Gastroesophageal sphincter (tissue), 3 donors: ENCODE measurements around the gene ENPP3.

Source experiments
- EP300 ChIP-seq: sonication (generic); formaldehyde crosslinking; IDR thresholded peaks from one replicate; pipeline ENCODE4 v1.6.1; 2017; ENCODE audit warnings: antibody characterized with exemption, mild to moderate bottlenecking
- POLR2A ChIP-seq, 2 donors: fragments of 450-650 bp; IDR thresholded peaks; one replicate each; pipeline ENCODE4 v1.6.1; 2017; ENCODE audit warnings: antibody characterized with exemption in 2 of 2, mild to moderate bottlenecking in 2 of 2, moderate library complexity in 1 of 2
- POLR2AphosphoS5 ChIP-seq: sonication (generic); formaldehyde crosslinking; IDR thresholded peaks from one replicate; pipeline ENCODE4 v1.6.1; 2017; ENCODE audit warnings: antibody characterized with exemption
- TF ChIP-seq, protein P1 (sequence below), 4 experiments: fragments of 200-600 bp in 2 of 4; fragments of 450-650 bp in 2 of 4; sonication (generic) in 1 of 4; IDR thresholded peaks; one replicate each; pipeline ENCODE4 v1.5.1; 2017 to 2019; ENCODE audit warnings: antibody characterized with exemption in 4 of 4, mild to moderate bottlenecking in 2 of 4, moderate library complexity in 2 of 4

DNA sequence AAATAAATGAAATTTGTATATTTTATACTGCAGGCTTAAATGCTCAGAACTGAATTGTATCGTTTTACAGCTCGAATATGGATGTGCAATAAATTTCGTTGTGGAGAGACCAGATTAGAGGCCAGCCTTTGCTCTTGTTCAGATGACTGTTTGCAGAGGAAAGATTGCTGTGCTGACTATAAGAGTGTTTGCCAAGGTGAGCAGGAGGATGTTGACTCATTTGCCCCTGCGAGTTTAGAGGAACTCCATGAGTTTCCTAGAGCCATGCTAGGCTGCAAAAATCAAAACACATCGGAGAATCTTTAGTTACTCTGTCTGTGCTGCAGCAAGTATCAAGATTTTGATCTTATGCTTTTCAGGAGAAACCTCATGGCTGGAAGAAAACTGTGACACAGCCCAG lies 15.4 kb downstream of the ENPP3 start:
- no peak for TF ChIP-seq POLR2AphosphoS5
- no peak for TF ChIP-seq POLR2A (IDR thresholded peaks at IDR 0.05)
- TF ChIP-seq, protein P1, sequence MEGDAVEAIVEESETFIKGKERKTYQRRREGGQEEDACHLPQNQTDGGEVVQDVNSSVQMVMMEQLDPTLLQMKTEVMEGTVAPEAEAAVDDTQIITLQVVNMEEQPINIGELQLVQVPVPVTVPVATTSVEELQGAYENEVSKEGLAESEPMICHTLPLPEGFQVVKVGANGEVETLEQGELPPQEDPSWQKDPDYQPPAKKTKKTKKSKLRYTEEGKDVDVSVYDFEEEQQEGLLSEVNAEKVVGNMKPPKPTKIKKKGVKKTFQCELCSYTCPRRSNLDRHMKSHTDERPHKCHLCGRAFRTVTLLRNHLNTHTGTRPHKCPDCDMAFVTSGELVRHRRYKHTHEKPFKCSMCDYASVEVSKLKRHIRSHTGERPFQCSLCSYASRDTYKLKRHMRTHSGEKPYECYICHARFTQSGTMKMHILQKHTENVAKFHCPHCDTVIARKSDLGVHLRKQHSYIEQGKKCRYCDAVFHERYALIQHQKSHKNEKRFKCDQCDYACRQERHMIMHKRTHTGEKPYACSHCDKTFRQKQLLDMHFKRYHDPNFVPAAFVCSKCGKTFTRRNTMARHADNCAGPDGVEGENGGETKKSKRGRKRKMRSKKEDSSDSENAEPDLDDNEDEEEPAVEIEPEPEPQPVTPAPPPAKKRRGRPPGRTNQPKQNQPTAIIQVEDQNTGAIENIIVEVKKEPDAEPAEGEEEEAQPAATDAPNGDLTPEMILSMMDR (IDR thresholded peaks at IDR 0.05), result no peak
- TF ChIP-seq EP300, result no peak
